ENCODE data around the gene FAM25G.

FAM25G gene

GRCh38 chr10:47443145-47443544 is 48.4 kb downstream of the FAM25G start:
- H3K27ac ChIP-seq, result no peak overlapping the region
- TF ChIP-seq, protein P1, sequence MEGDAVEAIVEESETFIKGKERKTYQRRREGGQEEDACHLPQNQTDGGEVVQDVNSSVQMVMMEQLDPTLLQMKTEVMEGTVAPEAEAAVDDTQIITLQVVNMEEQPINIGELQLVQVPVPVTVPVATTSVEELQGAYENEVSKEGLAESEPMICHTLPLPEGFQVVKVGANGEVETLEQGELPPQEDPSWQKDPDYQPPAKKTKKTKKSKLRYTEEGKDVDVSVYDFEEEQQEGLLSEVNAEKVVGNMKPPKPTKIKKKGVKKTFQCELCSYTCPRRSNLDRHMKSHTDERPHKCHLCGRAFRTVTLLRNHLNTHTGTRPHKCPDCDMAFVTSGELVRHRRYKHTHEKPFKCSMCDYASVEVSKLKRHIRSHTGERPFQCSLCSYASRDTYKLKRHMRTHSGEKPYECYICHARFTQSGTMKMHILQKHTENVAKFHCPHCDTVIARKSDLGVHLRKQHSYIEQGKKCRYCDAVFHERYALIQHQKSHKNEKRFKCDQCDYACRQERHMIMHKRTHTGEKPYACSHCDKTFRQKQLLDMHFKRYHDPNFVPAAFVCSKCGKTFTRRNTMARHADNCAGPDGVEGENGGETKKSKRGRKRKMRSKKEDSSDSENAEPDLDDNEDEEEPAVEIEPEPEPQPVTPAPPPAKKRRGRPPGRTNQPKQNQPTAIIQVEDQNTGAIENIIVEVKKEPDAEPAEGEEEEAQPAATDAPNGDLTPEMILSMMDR (conservative IDR thresholded peaks at IDR 0.05), result no peak

DNA sequence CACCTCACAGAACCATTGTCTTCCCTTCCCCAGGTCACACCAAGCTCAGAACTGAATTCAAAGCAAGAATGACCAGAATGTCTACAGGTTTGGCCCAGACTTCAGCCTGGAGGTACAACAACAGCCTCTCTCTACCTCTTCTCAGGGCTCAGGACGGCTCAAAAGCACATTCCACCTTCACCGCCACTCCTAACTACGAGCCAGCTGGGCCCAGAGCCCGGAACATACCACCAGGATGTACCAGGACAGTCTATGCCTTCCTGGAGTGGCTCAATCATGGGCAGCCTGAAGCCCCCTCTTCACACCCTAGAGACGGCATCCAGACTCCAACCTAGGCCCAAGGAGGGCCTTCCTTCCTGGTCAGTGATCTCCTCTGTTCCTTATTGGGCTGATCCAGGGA is 49.1 kb downstream of the FAM25G start:
- TF ChIP-seq, protein P1 (conservative IDR thresholded peaks at IDR 0.05), result no peak
- no peak overlapping the region for H3K27ac ChIP-seq

DNA sequence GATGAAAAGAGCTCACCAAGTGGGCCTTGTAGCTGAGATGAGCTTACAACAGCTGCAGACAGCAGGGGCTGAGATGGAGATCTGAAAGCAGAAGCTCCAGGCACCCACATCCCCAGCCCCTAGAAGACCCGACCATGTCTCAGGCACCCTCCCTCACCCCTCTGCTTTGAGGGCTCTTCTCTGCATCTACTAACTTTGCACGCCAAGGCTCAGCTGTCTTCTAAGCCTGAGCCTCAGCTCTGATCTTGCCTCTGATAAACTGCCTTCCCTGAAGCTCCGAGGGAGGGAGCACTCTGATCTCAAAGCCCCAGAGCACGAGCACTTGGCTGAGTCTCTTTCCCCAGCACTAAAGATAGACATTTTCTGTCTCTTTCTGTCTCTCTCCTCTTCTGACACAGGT is 49.6 kb downstream of the FAM25G start:
- TF ChIP-seq, protein P1 (conservative IDR thresholded peaks at IDR 0.05), result no peak
- H3K27ac ChIP-seq, result no peak overlapping the region

GRCh38 chr10:47440207-47440606 is 51.3 kb downstream of the FAM25G start:
- TF ChIP-seq, protein P1 (conservative IDR thresholded peaks at IDR 0.05), result 0 out of 2 replicates have a peak, but pooled peaks have one; percentile 20

DNA sequence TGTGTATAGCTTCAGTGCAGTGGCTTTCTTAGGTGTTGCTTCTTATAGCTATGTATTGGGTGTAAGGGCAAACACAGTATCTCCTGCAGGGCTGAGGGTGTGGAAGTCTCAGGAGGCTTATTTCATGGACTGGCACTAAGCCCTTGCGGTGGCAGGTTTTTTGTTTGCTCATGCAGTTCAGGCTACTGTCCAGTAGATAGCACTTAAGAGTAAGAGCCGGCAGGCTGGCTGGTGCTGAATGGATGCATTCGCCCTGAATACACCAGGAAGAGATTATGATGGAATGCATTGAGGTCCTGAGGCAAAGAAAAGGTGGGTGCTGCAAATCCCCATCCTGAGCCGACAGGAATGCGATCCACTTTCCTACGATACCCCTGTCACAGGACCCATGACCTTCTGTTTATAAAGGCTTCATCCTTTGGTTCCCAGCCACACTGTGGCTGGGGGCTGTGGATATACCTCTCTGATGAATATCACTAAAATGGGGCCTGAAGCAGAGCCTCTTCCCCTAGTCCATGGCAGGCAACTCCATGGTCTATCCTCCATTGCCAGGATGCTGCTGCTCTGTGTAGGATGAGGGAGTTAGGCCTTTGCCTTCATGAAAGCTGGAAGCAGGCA is 52.5 kb downstream of the FAM25G start:
- TF ChIP-seq, protein P1 (conservative IDR thresholded peaks at IDR 0.05), result peak; percentile 85

More at GRCh38 chr10:47440207-47440606, 51.3 kb downstream of the FAM25G start:
- no peak overlapping the region for H3K27ac ChIP-seq

More for the DNA sequence above, 52.5 kb downstream of the FAM25G start:
- H3K27ac ChIP-seq, result no peak overlapping the region

All from VCaP (cell line).